WTC11 (cell line): ENCODE measurements around the gene ABHD16A. TPM values are rescaled to one million over a fixed set of nuclear protein-coding genes. Genes with fewer than 3 reads are reported as not detected.

Source experiments
- ATAC-seq: fragments of 200-7000 bp; cut with Tn5 transposase; 2 replicates; pipeline ENCODE4 v1.10.0; 2021; ENCODE audit warnings: mild to moderate bottlenecking, moderate library complexity
- CTCF ChIA-PET: fragments of 300-600 bp; sonication (Branson Sonifier 250); formaldehyde crosslinking; loops from one replicate; lab custom pipeline; 2021; ENCODE audit warnings: antibody characterized with exemption; lab: Charles Lee
- POLR2A ChIA-PET: fragments of 350-600 bp; sonication (Branson Sonifier 250); formaldehyde crosslinking; loops from one replicate; lab custom pipeline; 2021; ENCODE audit warnings: antibody characterized with exemption; lab: Charles Lee
- DNase-seq: peaks from one replicate; pipeline ENCODE4 v3.0.0; 2021; ENCODE audit warnings: low spot score
- H3K27ac Mint-ChIP-seq: 2 replicates; pipeline ENCODE4 v1.8.0; 2021; ENCODE audit warnings: mixed read lengths
- H3K27me3 Mint-ChIP-seq: 2 replicates; pipeline ENCODE4 v1.8.0; 2021; ENCODE audit warnings: low read depth, mild to moderate bottlenecking, moderate library complexity, mixed read lengths
- H3K36me3 Mint-ChIP-seq: 2 replicates; pipeline ENCODE4 v1.8.0; 2021; ENCODE audit warnings: mixed read lengths
- H3K4me1 Mint-ChIP-seq: 2 replicates; pipeline ENCODE4 v1.8.0; 2022; ENCODE audit warnings: mixed read lengths
- H3K4me3 Mint-ChIP-seq: 2 replicates; pipeline ENCODE4 v1.8.0; 2021; ENCODE audit warnings: mild to moderate bottlenecking, moderate library complexity, mixed read lengths
- H3K9me3 Mint-ChIP-seq: 2 replicates; pipeline ENCODE4 v1.8.0; 2021; ENCODE audit warnings: mixed read lengths
- ATF1 ChIP-seq: sonication (generic); formaldehyde crosslinking; IDR thresholded peaks from 2 replicates; pipeline ENCODE4 v1.8.1; 2023; ENCODE audit warnings: mild to moderate bottlenecking, moderate library complexity, missing genetic modification reagents
- CREM ChIP-seq: sonication (generic); formaldehyde crosslinking; IDR thresholded peaks from 2 replicates; pipeline ENCODE4 v1.8.1; 2022; ENCODE audit warnings: mild to moderate bottlenecking, missing genetic modification reagents, moderate library complexity
- FOXJ3 ChIP-seq: sonication (generic); formaldehyde crosslinking; IDR thresholded peaks from 2 replicates; pipeline ENCODE4 v1.9.0; 2021; ENCODE audit warnings: missing genetic modification reagents, mild to moderate bottlenecking, borderline replicate concordance
- HMGXB4 ChIP-seq: sonication (generic); formaldehyde crosslinking; IDR thresholded peaks from 2 replicates; pipeline ENCODE4 v1.8.1; 2023; ENCODE audit warnings: mild to moderate bottlenecking, moderate library complexity, missing genetic modification reagents
- MYBL2 ChIP-seq: sonication (generic); formaldehyde crosslinking; IDR thresholded peaks from 2 replicates; pipeline ENCODE4 v1.8.1; 2023; ENCODE audit warnings: mild to moderate bottlenecking, moderate library complexity, missing genetic modification reagents
- NR1H2 ChIP-seq: sonication (generic); formaldehyde crosslinking; IDR thresholded peaks from 2 replicates; pipeline ENCODE4 v1.9.0; 2021; ENCODE audit warnings: mild to moderate bottlenecking, moderate library complexity, missing genetic modification reagents
- RORB ChIP-seq: fragments of 250-450 bp; sonication (Bioruptor Pico); IDR thresholded peaks from 2 replicates; pipeline ENCODE4 v1.9.0; 2021; ENCODE audit warnings: mild to moderate bottlenecking
- TEAD1 ChIP-seq: sonication (generic); formaldehyde crosslinking; IDR thresholded peaks from 2 replicates; pipeline ENCODE4 v1.8.0; 2022; ENCODE audit warnings: mild to moderate bottlenecking, missing genetic modification reagents
- TEAD4 ChIP-seq: sonication (generic); formaldehyde crosslinking; IDR thresholded peaks from 2 replicates; pipeline ENCODE4 v1.8.0; 2022; ENCODE audit warnings: mild to moderate bottlenecking, missing genetic modification reagents
- ZNF317 ChIP-seq: sonication (generic); formaldehyde crosslinking; IDR thresholded peaks from 2 replicates; pipeline ENCODE4 v1.8.1; 2023; ENCODE audit warnings: low read depth, mild to moderate bottlenecking, moderate library complexity, missing genetic modification reagents, borderline replicate concordance
- ZNF423 ChIP-seq: fragments of 250-450 bp; sonication (Bioruptor Pico); IDR thresholded peaks from 2 replicates; pipeline ENCODE4 v2.1.2; 2022; ENCODE audit warnings: mild to moderate bottlenecking, moderate library complexity
- ZSCAN18 ChIP-seq: fragments of 250-450 bp; sonication (Bioruptor Pico); IDR thresholded peaks from 2 replicates; pipeline ENCODE4 v2.1.2; 2022; ENCODE audit warnings: mild to moderate bottlenecking, moderate library complexity
- total RNA-seq: library from RNA; stranded (reverse); gene quantifications from 3 replicates; pipeline ENCODE4 v1.2.3, GENCODE V29; 2021
- TF ChIP-seq, protein P1 (sequence below): sonication (generic); formaldehyde crosslinking; IDR thresholded peaks from 2 replicates; pipeline ENCODE4 v1.8.0; 2022; ENCODE audit warnings: mild to moderate bottlenecking, missing genetic modification reagents
- TF ChIP-seq, protein P2 (sequence below): sonication (generic); formaldehyde crosslinking; IDR thresholded peaks from 2 replicates; pipeline ENCODE4 v1.8.0; 2023; ENCODE audit warnings: mild to moderate bottlenecking, missing genetic modification reagents
- TF ChIP-seq, protein P3 (sequence below): sonication (generic); formaldehyde crosslinking; IDR thresholded peaks from 2 replicates; pipeline ENCODE4 v1.8.1; 2023; ENCODE audit warnings: mild to moderate bottlenecking, missing genetic modification reagents, moderate library complexity

The ABHD16A gene
- total RNA-seq, 1 experiment from 2014 or later = 28.6 TPM

- H3K4me3 Mint-ChIP-seq = no peak overlapping the region
- POLR2A ChIA-PET = interaction anchor here (0.8 to 1.5 kb wide), 3 partner anchors 13 to 113 kb away, joined by 3 to 6 read pairs (median 4); partner anchors contain the start of gene HSPA1B
- peak; percentile 39 for ATAC-seq
- no peak overlapping the region for H3K27ac Mint-ChIP-seq
- CTCF ChIA-PET = interaction anchor here (0.5 to 2.3 kb wide), 13 partner anchors 10 to 482 kb away, joined by 3 to 24 read pairs (median 4); partner anchors contain the start of genes ABHD16A, DDAH2 and VARS1
- no peaks in the 10 kb centered on the region for H3K36me3 Mint-ChIP-seq
- H3K9me3 Mint-ChIP-seq = no peaks in the 10 kb centered on the region
- DNase-seq = no peak
- no peak for TF ChIP-seq NR1H2 (CRISPR knock-in tag)
- peak; percentile 66 for TF ChIP-seq ZNF423 (CRISPR knock-in tag)
- H3K4me1 Mint-ChIP-seq = peaks cover 46% of the 10 kb centered on the region
- no peaks in the 10 kb centered on the region; the same call in 1 of the 2 replicates for H3K27me3 Mint-ChIP-seq
Measured at GRCh38 chr6:31713991-31714684, 11.0 kb upstream of the ABHD16A start.

DNA sequence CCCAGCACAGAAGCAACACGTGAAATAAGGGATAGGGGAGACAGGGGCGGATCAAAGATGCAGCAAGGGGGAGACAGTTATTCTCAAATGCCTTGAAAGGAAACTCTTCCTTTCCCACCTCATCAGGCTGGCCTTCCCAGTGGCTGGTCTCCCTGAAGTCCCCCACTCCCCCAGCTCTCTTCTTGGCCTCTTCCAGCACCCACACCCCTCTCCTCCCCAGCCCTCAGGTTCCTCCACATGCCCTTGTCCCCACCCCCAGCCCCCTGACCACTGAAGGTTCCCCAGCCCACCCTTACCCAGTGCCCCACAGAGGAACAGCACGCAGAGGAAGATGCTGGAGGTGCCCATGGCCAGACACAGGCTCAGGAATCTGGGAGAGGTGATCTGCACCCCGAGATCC lies 10.3 kb upstream of the ABHD16A start:
- ChIA-PET CTCF (interaction anchor here (0.6 to 2.3 kb wide), 10 partner anchors 11 to 482 kb away, joined by 3 to 24 read pairs (median 4); partner anchors contain the start of genes DDAH2 and VARS1), POLR2A (interaction anchor here (0.8 to 1.5 kb wide), 3 partner anchors 14 to 114 kb away, joined by 3 to 6 read pairs (median 4); partner anchors contain the start of gene HSPA1B)
- ATAC-seq = no peak
- TF ChIP-seq, protein P1, sequence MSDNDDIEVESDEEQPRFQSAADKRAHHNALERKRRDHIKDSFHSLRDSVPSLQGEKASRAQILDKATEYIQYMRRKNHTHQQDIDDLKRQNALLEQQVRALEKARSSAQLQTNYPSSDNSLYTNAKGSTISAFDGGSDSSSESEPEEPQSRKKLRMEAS (CRISPR knock-in tag) = no peak
- TF ChIP-seq ZNF317 (CRISPR knock-in tag) (no peak), FOXJ3 (CRISPR knock-in tag) (no peak)
- TF ChIP-seq, protein P2, sequence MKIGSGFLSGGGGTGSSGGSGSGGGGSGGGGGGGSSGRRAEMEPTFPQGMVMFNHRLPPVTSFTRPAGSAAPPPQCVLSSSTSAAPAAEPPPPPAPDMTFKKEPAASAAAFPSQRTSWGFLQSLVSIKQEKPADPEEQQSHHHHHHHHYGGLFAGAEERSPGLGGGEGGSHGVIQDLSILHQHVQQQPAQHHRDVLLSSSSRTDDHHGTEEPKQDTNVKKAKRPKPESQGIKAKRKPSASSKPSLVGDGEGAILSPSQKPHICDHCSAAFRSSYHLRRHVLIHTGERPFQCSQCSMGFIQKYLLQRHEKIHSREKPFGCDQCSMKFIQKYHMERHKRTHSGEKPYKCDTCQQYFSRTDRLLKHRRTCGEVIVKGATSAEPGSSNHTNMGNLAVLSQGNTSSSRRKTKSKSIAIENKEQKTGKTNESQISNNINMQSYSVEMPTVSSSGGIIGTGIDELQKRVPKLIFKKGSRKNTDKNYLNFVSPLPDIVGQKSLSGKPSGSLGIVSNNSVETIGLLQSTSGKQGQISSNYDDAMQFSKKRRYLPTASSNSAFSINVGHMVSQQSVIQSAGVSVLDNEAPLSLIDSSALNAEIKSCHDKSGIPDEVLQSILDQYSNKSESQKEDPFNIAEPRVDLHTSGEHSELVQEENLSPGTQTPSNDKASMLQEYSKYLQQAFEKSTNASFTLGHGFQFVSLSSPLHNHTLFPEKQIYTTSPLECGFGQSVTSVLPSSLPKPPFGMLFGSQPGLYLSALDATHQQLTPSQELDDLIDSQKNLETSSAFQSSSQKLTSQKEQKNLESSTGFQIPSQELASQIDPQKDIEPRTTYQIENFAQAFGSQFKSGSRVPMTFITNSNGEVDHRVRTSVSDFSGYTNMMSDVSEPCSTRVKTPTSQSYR (CRISPR knock-in tag) = no peak
- TF ChIP-seq, all 79 proteins: peak for 0
- Mint-ChIP-seq H3K4me1 (peaks cover 41% of the 10 kb centered on the region), H3K36me3 (no peaks in the 10 kb centered on the region), H3K27me3 (no peaks in the 10 kb centered on the region; the same call in 1 of the 2 replicates), H3K27ac (no peak overlapping the region), H3K4me3 (no peak overlapping the region), H3K9me3 (no peaks in the 10 kb centered on the region)
- no peak for DNase-seq

DNA sequence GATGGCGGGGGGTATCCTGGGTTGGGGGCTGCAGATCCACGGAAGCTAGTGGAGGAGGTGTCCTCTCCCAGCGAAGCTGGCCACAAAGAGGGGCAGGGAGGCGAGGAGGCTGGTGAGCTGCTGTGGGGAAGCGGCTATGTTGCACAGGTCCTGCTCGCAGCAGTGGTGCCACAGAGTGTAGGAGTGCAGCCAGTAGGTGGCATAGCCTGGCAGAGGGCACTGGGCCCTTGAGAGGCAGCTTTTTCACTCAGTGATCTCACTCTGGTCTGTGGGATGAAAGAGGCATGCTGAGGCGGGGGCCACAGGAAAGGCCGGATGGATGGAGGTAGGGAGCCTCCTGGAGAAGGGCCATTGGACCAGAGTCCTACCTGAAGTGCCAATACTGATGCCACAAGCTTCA lies 9.2 kb upstream of the ABHD16A start:
- POLR2A ChIA-PET = no interaction called here
- H3K4me3 Mint-ChIP-seq = no peak overlapping the region
- TF ChIP-seq ZNF423 (CRISPR knock-in tag) = no peak
- TF ChIP-seq ATF1 (CRISPR knock-in tag) = no peak
- TF ChIP-seq FOXJ3 (CRISPR knock-in tag) = no peak
- TF ChIP-seq ZSCAN18 (CRISPR knock-in tag) = no peak
- TF ChIP-seq TEAD4 = no peak
- TF ChIP-seq CREM = no peak
- TF ChIP-seq TEAD1 = no peak
- no peak for TF ChIP-seq MYBL2 (CRISPR knock-in tag)
- TF ChIP-seq, protein P3, sequence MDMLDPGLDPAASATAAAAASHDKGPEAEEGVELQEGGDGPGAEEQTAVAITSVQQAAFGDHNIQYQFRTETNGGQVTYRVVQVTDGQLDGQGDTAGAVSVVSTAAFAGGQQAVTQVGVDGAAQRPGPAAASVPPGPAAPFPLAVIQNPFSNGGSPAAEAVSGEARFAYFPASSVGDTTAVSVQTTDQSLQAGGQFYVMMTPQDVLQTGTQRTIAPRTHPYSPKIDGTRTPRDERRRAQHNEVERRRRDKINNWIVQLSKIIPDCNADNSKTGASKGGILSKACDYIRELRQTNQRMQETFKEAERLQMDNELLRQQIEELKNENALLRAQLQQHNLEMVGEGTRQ (CRISPR knock-in tag) = no peak
- no peak for TF ChIP-seq HMGXB4 (CRISPR knock-in tag)
- no peak for TF ChIP-seq RORB (CRISPR knock-in tag)
- H3K9me3 Mint-ChIP-seq = no peaks in the 10 kb centered on the region
- no peak overlapping the region for H3K27ac Mint-ChIP-seq
- peaks cover 29% of the 10 kb centered on the region for H3K4me1 Mint-ChIP-seq
- H3K36me3 Mint-ChIP-seq = no peaks in the 10 kb centered on the region
- ATAC-seq (no peak), DNase-seq (no peak)
- CTCF ChIA-PET = interaction anchor here (0.8 to 1.4 kb wide), 4 partner anchors 9 to 131 kb away, joined by 3 read pairs; partner anchors contain the start of genes ABHD16A and HSPA1B
- H3K27me3 Mint-ChIP-seq = no peaks in the 10 kb centered on the region; the same call in 1 of the 2 replicates
